GDM1 (cell line): ENCODE measurements around the gene ATG7.
"Not testable (repeated sequence)": the region's sequence is repeated elsewhere in the genome, so short reads cannot be mapped to it uniquely, and the experiment has no call there.

ENCODE experiments used
- DNase-seq: peaks from one replicate; lab custom pipeline; 2025; lab: John Stamatoyannopoulos, UW

ATG7 gene

GRCh38 chr3:11467875-11468274 is 195.7 kb downstream of the ATG7 start:
- no peak for DNase-seq

GRCh38 chr3:11470031-11470853 is 198.0 kb downstream of the ATG7 start:
- DNase-seq, result no peak

DNA sequence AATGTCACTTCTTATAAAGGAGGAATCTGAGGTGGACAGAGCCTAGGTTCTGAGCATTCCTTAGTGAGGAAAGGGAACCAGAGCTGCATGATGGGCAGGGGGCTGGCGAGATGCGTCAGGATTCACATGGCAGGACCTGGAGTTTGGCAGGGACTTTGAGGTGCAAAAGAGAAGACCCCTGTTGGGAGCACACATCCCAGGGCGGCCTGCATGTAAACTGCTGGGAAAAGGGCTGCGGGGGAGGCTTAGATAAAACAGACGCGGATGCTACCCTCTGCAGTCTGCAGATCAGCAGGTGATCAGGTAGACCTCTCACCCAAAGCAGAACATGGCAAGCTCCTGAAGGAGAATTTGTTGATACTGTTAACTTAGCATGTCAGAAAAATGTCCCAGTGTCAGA is 203.1 kb downstream of the ATG7 start:
- DNase-seq, result no peak

- no peak for DNase-seq
Observed at GRCh38 chr3:11476735-11477144, 204.5 kb downstream of the ATG7 start.

- DNase-seq, result no peak
Observed at GRCh38 chr3:11477407-11477911, 205.3 kb downstream of the ATG7 start.

DNA sequence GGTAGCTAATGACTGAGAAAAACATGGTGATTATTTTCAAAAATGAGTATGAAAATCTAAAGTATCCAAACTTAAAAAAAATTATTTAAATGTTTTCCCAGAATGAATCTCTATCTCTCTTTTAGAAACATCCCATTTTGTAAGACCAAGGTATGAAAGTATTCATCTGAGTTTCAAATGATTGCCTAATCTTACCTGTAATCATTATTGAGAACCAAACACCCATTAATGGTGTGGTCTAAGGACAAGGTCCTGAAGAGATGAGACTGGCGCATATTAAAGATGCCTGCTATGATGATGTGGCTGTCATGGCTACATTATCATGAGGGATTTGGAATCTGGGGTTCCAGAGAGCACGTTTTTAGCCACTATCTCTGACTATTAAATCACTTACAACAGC is 206.0 kb downstream of the ATG7 start:
- no peak for DNase-seq

DNA sequence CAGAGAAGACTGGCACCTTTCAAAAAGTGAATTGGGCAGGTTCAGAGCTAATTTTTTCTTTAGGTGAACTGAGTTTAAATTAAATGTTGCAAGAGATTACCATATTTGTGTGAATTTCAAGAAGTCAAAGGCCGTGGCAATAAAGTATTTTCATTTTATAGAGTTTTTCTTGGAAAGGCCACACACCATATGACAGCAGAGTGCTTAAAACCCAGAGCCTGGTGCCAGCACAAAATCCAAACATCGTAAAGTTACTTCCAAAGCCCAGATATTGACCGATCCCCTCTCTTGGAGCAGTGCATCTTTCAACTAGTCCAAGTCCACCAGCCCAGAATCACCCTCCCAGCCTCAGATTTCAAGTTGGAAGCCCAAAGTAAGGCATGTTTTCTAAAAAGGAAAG is 207.0 kb downstream of the ATG7 start:
- DNase-seq, result no peak

GRCh38 chr3:11480663-11481298 is 208.6 kb downstream of the ATG7 start:
- DNase-seq, result no peak

GRCh38 chr3:11481556-11481955 is 209.4 kb downstream of the ATG7 start:
- DNase-seq, result no peak

GRCh38 chr3:11482021-11482420 is 209.8 kb downstream of the ATG7 start:
- no peak for DNase-seq

DNA sequence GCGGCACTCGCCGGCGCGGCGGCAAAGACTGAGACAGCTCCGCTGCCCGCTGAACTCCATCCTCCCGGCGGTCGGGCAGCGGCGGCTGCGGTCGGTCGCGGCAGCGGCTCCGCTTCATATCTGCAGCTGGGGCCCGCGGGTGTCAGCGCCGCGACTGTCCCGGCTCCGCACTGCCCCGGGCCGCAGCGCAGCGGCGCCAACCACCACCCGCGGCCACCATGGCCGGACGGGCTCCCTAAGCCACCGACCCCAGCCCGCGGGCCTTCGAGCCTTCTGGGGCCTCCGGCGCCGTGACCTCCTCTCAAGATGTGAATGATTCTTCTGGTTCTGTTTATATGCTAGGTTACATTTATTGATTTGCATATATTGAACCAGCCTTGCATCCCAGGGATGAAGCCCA is 216.2 kb downstream of the ATG7 start:
- DNase-seq, result not testable (repeated sequence)

DNA sequence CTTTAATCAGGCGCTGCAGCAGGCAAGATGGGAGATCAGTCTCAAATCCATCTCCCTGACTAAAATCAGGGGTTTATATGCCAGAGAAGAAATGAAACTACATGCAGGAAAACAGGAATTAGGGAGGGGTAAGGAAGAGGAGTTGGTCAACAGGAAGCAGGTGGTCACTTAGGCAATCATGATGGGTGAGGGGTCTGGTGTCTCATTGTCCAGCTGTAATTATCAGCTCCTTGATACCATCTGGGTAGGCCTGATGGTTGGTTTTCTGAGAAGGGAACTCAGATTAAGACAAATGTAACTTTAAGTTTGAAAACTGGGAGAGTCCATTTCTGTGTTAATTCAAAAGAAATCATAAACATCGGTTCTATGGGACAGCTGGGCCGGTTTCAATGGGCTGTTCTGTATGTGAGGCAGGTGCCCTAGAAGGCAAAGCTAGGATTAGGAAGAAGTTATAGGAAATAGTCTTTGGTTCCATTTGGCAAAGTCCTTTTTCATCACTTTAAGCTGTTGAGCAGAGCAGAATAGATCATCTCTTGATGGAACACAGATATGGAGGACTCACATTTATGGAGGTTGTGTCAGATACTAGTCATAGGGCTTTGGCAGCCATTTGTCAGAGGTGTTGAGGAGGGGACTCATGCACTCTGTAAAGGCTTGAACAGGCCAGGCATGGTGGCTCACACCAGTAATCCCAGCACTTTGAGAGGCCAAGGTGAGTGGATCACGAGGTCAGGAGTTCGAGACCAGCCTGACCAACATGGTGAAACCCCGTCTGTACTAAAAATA is 222.1 kb downstream of the ATG7 start:
- DNase-seq, result no peak

DNA sequence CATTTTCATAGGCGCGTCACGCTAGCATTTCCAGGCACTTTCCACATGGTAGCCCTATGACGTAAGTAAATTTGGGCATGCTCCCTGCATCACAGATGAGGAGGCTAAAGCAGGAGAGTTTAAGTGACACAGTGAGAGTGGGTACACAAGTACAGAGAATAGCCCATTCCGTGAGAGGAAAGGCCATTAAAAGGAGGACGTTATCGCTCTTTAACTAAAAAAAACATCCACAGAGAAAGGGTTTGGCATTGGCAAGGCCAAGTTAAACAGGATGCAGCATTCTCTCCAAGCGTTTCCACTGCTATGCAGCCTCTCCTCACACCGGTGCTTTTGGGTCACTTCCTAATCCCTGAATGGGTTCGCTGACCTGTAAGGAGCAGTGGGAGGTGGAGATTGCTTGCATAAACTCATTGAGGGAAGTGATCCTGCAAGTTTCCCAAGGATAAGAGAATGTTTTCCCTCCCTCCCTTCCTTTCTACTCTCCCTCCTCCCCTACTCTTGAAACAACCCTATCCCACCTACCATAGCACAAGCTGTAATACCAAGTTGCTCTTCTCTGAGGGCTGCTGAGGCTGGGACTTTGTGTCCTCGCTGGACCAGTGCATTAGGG is 223.9 kb downstream of the ATG7 start:
- DNase-seq, result no peak

DNA sequence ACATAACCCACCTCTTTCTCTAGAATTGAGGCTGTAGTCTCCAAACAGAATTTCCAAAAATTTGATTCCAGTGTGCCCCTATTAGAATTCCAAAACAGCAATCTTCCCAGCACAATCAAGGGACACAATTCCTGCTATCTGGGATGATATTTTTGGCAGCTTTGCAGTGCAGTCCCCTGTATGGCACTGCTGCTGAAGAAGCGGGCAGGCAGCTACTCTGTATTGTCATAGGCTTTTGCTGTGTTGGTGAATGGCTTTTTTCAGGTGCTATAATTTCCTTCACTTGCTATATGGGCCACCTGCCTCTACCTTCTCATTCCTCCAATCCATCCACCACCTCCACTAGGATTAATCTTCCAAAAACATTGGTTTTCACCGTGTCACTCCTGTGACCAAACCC is 226.0 kb downstream of the ATG7 start:
- no peak for DNase-seq

DNA sequence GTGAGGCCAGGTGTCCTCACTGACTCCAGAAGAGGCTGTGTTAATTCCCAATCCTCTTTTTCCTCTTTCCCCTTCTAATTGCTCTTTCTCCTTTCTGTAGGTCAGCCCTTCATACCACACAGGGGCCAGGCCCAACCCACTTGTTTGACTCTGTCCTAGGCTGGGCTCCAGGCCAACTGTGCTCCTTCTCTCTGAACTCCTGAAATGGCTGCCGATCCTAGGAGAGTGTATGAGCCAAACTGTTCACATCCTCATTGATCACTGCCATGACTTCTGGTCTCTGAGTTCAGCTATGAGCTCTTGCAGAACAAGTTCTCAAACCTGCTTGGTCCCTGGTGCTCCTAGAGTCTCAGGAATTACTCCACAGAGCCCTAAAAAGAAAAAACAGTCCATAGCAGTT is 226.4 kb downstream of the ATG7 start:
- no peak for DNase-seq

DNA sequence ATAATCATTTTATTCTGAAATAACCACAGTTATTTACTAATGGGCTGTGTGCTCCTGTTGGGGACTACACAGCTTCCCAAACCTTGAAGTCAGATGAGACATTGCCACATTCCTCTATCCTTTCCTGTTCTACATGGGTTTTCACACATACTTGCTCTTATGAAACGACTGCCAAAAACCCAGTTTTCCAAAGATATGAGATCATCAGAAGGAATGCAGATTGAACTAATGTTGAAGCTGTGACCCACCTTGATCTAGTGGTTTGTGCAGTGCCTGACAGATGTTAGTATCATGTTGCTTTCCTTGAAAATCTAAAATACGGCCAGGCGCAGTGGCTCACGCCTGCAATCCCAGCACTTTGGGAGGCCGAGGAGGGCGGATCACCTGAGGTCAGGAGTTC is 226.9 kb downstream of the ATG7 start:
- DNase-seq, result no peak

- DNase-seq, result not testable (repeated sequence)
Observed at GRCh38 chr3:11502413-11502812, 230.2 kb downstream of the ATG7 start.

- DNase-seq, result no peak
Observed at GRCh38 chr3:11507719-11508118, 235.5 kb downstream of the ATG7 start.

DNA sequence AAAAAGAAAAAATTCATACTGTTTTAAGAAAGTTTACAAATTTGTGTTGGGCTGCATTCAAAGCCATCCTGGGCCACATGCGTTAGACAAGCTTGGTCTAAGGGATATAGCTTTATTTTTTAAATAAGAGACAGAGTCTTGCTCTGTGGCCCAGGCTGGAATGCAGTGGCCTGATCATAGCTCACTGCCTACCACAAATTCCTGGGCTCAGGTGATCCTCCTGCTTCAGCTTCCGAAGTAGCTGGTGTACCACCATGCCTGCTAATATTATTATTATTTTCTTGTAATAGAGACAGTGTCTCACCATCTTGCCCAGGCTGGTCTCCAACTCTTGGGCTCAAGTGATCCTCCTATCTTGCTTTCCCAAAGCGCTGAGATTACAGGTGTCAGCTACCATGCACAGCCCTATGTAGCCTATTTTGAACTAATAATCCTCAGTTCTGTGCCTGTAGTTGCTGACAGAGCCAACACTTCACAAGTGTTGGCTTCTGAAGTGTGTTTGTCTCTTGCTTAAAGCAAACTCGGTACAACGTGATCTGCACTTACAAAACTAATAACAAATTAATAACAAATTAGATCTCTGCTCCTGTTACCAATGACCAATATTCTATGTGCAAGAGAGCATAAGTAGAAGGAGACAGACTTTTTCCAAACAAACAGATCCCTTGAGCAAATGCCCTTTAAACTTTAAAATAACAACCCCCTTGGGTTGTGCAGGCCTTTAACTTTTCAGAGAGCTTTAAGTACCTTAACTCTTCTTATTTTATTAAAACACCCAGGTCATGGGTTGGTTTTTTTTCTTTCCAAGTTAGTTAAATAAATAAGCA is 236.4 kb downstream of the ATG7 start:
- no peak for DNase-seq

GRCh38 chr3:11509173-11510000 is 237.2 kb downstream of the ATG7 start:
- DNase-seq, result no peak

GRCh38 chr3:11510001-11510340 is 237.8 kb downstream of the ATG7 start:
- no peak for DNase-seq
